AG04450 (cell line): Measurements from ENCODE around the gene ERC1. TPM values are rescaled to one million over a fixed set of nuclear protein-coding genes. Genes with fewer than 3 reads are reported as not detected.
A peak's percentile ranks its signal among the peaks of the same experiment; 100 is the strongest.
"Not testable (repeated sequence)": the region's sequence is repeated elsewhere in the genome, so short reads cannot be mapped to it uniquely, and the experiment has no call there.

ENCODE experiments used
- CTCF ChIA-PET: fragments of 300-600, 350-600 bp; formaldehyde crosslinking; extraction: SDS; loops from one replicate; lab custom pipeline; 2022; ENCODE audit warnings: antibody characterized with exemption, inconsistent platforms; lab: Charles Lee
- POLR2A ChIA-PET: fragments of 350-600 bp; formaldehyde crosslinking; extraction: SDS; loops from one replicate; lab custom pipeline; 2021; ENCODE audit warnings: antibody characterized with exemption, inconsistent platforms; lab: Yijun Ruan, JAX
- DNase-seq: peaks from one replicate; pipeline ENCODE4 v3.0.0-alpha.2; 2011; ENCODE audit warnings: low read depth, low spot score
- H3K27ac ChIP-seq: one replicate; pipeline ENCODE4 v1.5.1; 2012; ENCODE audit warnings: low read depth, low read length, control low read depth
- H3K27me3 ChIP-seq: one replicate; pipeline ENCODE4 v1.6.0; 2012; ENCODE audit warnings: low read length; ENCODE audit not compliant: control insufficient read depth, insufficient read depth
- H3K4me3 ChIP-seq: 2 replicates; pipeline ENCODE4 v1.5.1; 2011; ENCODE audit warnings: mild to moderate bottlenecking, low read depth, low read length, control low read depth
- H3K9me3 ChIP-seq: 2 replicates; pipeline ENCODE4 v1.5.1; 2012; ENCODE audit warnings: low read length; ENCODE audit not compliant: control insufficient read depth, insufficient read depth
- polyA plus RNA-seq: library from polyadenylated mRNA; depleted of rRNA; stranded (reverse); fragments of >200 nt; gene quantifications from 2 replicates; pipeline ENCODE4 v1.2.3, GENCODE V29; 2011
- TF ChIP-seq, protein P1 (sequence below): IDR thresholded peaks from 2 replicates; pipeline ENCODE4 v1.5.1; 2011; ENCODE audit warnings: low read depth, low read length, control low read depth, inconsistent platforms

Gene ERC1
- polyA plus RNA-seq, 1 experiment = 28.6 TPM

DNA sequence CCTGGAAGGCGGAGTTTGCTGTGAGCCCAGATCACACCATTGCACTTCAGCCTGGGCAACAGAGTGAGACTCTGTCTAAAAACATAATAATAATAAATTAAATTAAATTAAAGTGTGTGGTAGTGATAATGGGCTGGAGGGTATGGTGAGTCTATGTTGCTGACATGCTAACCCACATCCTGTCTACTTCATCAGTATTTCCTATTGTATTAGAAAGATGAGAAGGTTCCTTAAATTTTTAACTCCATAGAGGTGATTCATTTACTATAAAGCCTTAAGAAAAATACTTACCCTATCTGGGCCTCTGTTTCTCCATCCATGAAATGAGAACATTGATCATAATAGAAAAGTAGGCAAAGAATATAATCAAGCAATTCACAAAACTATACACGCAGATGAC is 322.9 kb downstream of the ERC1 start:
- no peak for DNase-seq
- no peak overlapping the region for H3K4me3 ChIP-seq
- CTCF ChIA-PET = no interaction called here
- no peaks in the 10 kb centered on the region for H3K9me3 ChIP-seq
- no peak overlapping the region for H3K27ac ChIP-seq
- TF ChIP-seq, protein P1, sequence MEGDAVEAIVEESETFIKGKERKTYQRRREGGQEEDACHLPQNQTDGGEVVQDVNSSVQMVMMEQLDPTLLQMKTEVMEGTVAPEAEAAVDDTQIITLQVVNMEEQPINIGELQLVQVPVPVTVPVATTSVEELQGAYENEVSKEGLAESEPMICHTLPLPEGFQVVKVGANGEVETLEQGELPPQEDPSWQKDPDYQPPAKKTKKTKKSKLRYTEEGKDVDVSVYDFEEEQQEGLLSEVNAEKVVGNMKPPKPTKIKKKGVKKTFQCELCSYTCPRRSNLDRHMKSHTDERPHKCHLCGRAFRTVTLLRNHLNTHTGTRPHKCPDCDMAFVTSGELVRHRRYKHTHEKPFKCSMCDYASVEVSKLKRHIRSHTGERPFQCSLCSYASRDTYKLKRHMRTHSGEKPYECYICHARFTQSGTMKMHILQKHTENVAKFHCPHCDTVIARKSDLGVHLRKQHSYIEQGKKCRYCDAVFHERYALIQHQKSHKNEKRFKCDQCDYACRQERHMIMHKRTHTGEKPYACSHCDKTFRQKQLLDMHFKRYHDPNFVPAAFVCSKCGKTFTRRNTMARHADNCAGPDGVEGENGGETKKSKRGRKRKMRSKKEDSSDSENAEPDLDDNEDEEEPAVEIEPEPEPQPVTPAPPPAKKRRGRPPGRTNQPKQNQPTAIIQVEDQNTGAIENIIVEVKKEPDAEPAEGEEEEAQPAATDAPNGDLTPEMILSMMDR = no peak
- POLR2A ChIA-PET = no interaction called here
- H3K27me3 ChIP-seq = no peaks in the 10 kb centered on the region

- ChIA-PET CTCF (no interaction called here), POLR2A (no interaction called here)
- no peak for DNase-seq
- Histone ChIP-seq H3K27me3 (no peaks in the 10 kb centered on the region), H3K9me3 (no peaks in the 10 kb centered on the region), H3K4me3 (no peak overlapping the region), H3K27ac (no peak overlapping the region)
- TF ChIP-seq, protein P1 = no peak
These were observed 323.5 kb downstream of the ERC1 start for GRCh38 chr12:1314523-1314922.

- CTCF ChIA-PET, H3K9me3 ChIP-seq, POLR2A ChIA-PET, H3K27ac ChIP-seq, DNase-seq, H3K4me3 ChIP-seq, H3K27me3 ChIP-seq: not testable (repeated sequence)
These were observed 326.0 kb downstream of the ERC1 start for GRCh38 chr12:1316991-1317390.

GRCh38 chr12:1318327-1319031 is 327.5 kb downstream of the ERC1 start:
- TF ChIP-seq, protein P1 = no peak
- Histone ChIP-seq H3K27me3 (no peaks in the 10 kb centered on the region), H3K9me3 (no peaks in the 10 kb centered on the region), H3K27ac (peak overlapping the region; percentile 49), H3K4me3 (no peak overlapping the region)
- peak; percentile 4 for DNase-seq
- ChIA-PET POLR2A (interaction anchor here (0.6 kb wide), 1 partner anchor 307 kb away, joined by 3 read pairs; no protein-coding TSS in a partner anchor), CTCF (interaction anchor here (0.7 to 2.0 kb wide), 3 partner anchors 31 to 369 kb away, joined by 3 to 10 read pairs (median 4); partner anchors contain the start of gene RAD52)

DNA sequence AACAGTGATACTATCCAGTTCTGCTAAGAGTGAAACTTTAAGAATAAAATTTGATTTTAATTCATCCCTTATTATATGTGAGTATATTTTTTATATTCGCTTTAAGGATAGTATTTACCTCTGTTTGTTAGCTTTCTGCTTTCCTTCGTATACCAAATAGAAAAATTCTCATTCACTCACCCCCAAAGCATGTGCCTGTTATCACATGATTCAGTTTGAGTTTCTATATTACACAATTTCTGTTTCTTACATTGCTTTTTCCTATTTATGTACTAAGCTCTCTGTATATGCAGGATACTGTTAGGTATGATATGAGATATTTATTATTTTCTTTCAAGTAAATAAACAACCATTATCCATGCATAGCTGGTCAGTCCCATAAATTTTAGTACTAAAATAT is 328.2 kb downstream of the ERC1 start:
- H3K27ac ChIP-seq = no peak overlapping the region
- H3K27me3 ChIP-seq = no peaks in the 10 kb centered on the region
- POLR2A ChIA-PET = no interaction called here
- CTCF ChIA-PET = interaction anchor here (1.4 to 2.0 kb wide), 2 partner anchors 30 to 201 kb away, joined by 3 to 10 read pairs; no protein-coding TSS in a partner anchor
- no peaks in the 10 kb centered on the region for H3K9me3 ChIP-seq
- no peak for DNase-seq
- TF ChIP-seq, protein P1 = no peak
- no peak overlapping the region for H3K4me3 ChIP-seq
